K562 (cell line): Measurements from ENCODE around the gene F2RL2. TPM values are rescaled to one million over a fixed set of nuclear protein-coding genes. Genes with fewer than 3 reads are reported as not detected.

Source experiments
- BACH1 ChIP-seq: fragments of 200-800 bp; sonication (Bioruptor generic); IDR thresholded peaks from 2 replicates; pipeline ENCODE4 v1.6.1; 2016; ENCODE audit warnings: missing genetic modification characterization, missing compliant biosample characterization
- GABPA ChIP-seq: fragments of 200-800 bp; sonication (Bioruptor generic); conservative IDR thresholded peaks from 2 replicates; pipeline ENCODE4 v1.6.1; 2016; ENCODE audit warnings: low read depth, missing genetic modification characterization, missing compliant biosample characterization
- HIVEP1 ChIP-seq: fragments of 250-450 bp; sonication (Bioruptor Pico); IDR thresholded peaks from 2 replicates; pipeline ENCODE4 v1.4.0; 2020; ENCODE audit warnings: mild to moderate bottlenecking
- HMGN3 ChIP-seq: IDR thresholded peaks from 2 replicates; pipeline ENCODE4 v1.6.1; 2011; ENCODE audit warnings: borderline replicate concordance, low read depth, mild to moderate bottlenecking, mixed read lengths, low read length; ENCODE audit not compliant: insufficient read length; ENCODE audit errors: extremely low read depth
- JUN ChIP-seq, 2 experiments: sonication (generic) in 1 of 2; formaldehyde crosslinking in 1 of 2; IDR thresholded peaks; 2 replicates each; pipeline versions ENCODE4 v1.6.1 to v1.8.0; 2012 to 2022; ENCODE audit warnings: borderline replicate concordance in 2 of 2, mild to moderate bottlenecking in 2 of 2, improper control_type of control experiment in 1 of 2, low read depth in 1 of 2, low read length in 1 of 2, missing genetic modification reagents in 1 of 2
- LCOR ChIP-seq: sonication (generic); formaldehyde crosslinking; IDR thresholded peaks from 2 replicates; pipeline ENCODE4 v1.8.0; 2022; ENCODE audit warnings: mild to moderate bottlenecking, missing genetic modification reagents
- ZBTB11 ChIP-seq, 3 experiments: fragments of 200-800 bp in 1 of 3; fragments of 250-450 bp in 1 of 3; fragments of 450-650 bp in 1 of 3; sonication (Bioruptor Pico) in 1 of 3; sonication (Bioruptor generic) in 1 of 3; formaldehyde crosslinking in 1 of 3; IDR thresholded peaks; 2 replicates each; pipeline versions ENCODE4 v1.6.1 to v1.8.0; 2016 to 2022; ENCODE audit warnings: mild to moderate bottlenecking in 2 of 3, missing genetic modification characterization in 2 of 3, missing compliant biosample characterization in 1 of 3, moderate library complexity in 1 of 3
- ZNF311 ChIP-seq: fragments of 250-450 bp; sonication (Bioruptor Pico); IDR thresholded peaks from 2 replicates; pipeline ENCODE4 v1.4.0; 2020; ENCODE audit warnings: mild to moderate bottlenecking, moderate library complexity
- ZNF766 ChIP-seq: fragments of 200-800 bp; sonication (Bioruptor generic); conservative IDR thresholded peaks from 2 replicates; pipeline ENCODE4 v1.6.1; 2016; ENCODE audit warnings: missing genetic modification characterization, missing compliant biosample characterization
- polyA plus RNA-seq, 8 experiments: library from polyadenylated mRNA; depleted of rRNA in 4 of 8; stranded (reverse) in 5 of 8; unstranded in 3 of 8; fragments of >200 nt; fragmentation: Nextera tagmentation in 2 of 8; fragmentation: Illumina TruSeq in 1 of 8; extraction: Ambion mirVana in 2 of 8; extraction: Trizol in 1 of 8; gene quantifications; 2 replicates each; pipeline versions ENCODE4 v1.2.1 to v1.2.3, GENCODE V29; 2011 to 2014; ENCODE audit warnings: inconsistent platforms in 1 of 8, missing spikeins in 1 of 8
- total RNA-seq, 7 experiments: library from RNA; depleted of rRNA in 6 of 7; stranded (reverse); fragments of >200 nt in 6 of 7; fragmentation: Illumina TruSeq in 2 of 7; extraction: Trizol in 2 of 7; gene quantifications; 2 replicates each; pipeline versions ENCODE4 v1.2.1 to v1.2.3, GENCODE V29; 2011 to 2021; ENCODE audit warnings: low replicate concordance in 1 of 7
- TF ChIP-seq, protein P1 (sequence below): fragments of 450-650 bp; IDR thresholded peaks from 2 replicates; pipeline ENCODE4 v1.6.1; 2016; ENCODE audit warnings: borderline replicate concordance
- TF ChIP-seq, protein P2 (sequence below): fragments of 450-650 bp; IDR thresholded peaks from 2 replicates; pipeline ENCODE4 v1.6.1; 2016; ENCODE audit warnings: low read depth

Gene F2RL2
- total and polyA plus RNA-seq, 9 of the 15 experiments (the other 6 are each of a cell fraction or from before 2014, with no cell fraction given) = 0.03 to 0.12 (median 0.06) TPM; not detected in 3

DNA sequence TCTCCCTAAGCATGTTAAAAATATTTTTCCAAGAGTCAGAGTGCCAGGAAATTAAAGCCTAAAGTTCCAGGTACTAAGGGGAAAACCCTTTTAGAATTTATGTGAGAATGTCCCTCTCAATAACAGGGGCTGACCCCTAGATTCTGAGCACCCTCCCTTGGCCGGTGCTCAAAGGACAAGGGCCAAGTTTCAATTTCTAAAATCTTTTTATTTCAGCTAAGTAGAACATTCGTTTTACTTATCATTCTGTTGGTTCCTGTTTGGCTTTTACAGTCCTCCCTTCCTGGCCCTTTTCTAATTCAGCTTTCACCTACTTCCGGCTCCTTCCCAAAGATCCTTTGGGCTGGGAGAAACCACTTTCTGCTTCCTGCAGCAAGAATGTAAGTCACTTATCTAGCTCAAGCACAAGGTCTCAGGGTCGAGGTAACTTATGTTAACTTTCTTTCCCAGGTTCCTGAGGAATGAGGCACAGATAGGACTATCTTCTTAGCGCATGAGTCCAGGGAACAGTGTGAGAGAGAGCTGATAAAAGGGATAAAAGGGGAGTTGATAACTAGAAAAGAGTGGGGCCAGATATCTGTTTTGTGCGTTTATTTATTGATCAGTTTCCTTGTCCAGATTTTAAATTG is 34.6 kb upstream of the F2RL2 start (continued):
- TF ChIP-seq, protein P1, sequence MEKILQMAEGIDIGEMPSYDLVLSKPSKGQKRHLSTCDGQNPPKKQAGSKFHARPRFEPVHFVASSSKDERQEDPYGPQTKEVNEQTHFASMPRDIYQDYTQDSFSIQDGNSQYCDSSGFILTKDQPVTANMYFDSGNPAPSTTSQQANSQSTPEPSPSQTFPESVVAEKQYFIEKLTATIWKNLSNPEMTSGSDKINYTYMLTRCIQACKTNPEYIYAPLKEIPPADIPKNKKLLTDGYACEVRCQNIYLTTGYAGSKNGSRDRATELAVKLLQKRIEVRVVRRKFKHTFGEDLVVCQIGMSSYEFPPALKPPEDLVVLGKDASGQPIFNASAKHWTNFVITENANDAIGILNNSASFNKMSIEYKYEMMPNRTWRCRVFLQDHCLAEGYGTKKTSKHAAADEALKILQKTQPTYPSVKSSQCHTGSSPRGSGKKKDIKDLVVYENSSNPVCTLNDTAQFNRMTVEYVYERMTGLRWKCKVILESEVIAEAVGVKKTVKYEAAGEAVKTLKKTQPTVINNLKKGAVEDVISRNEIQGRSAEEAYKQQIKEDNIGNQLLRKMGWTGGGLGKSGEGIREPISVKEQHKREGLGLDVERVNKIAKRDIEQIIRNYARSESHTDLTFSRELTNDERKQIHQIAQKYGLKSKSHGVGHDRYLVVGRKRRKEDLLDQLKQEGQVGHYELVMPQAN = no peak
- TF ChIP-seq LCOR (CRISPR knock-in tag) (peak; percentile 72; the same call in 1 of the 2 replicates), GABPA (tag) (peak; percentile 82), BACH1 (peak; percentile 35; the same call in 1 of the 2 replicates), HMGN3 (peak; percentile 94), ZNF311 (CRISPR knock-in tag) (peak; percentile 90), HIVEP1 (CRISPR knock-in tag) (no peak), ZNF766 (CRISPR knock-in tag) (peak; percentile 98), JUN (IDR thresholded peaks at IDR 0.05; ENCODE audit: borderline replicate concordance, low read depth, low read length) (0 out of 2 replicates have a peak, but pooled peaks have one; percentile 32), JUN (CRISPR knock-in tag; IDR thresholded peaks at IDR 0.05; ENCODE audit: borderline replicate concordance) (no peak), ZBTB11 (CRISPR knock-in tag; IDR thresholded peaks at IDR 0.05) (peak in 1 of 3 experiments; percentile 89; a peak in 2 of 6 replicates)
- TF ChIP-seq, protein P2, sequence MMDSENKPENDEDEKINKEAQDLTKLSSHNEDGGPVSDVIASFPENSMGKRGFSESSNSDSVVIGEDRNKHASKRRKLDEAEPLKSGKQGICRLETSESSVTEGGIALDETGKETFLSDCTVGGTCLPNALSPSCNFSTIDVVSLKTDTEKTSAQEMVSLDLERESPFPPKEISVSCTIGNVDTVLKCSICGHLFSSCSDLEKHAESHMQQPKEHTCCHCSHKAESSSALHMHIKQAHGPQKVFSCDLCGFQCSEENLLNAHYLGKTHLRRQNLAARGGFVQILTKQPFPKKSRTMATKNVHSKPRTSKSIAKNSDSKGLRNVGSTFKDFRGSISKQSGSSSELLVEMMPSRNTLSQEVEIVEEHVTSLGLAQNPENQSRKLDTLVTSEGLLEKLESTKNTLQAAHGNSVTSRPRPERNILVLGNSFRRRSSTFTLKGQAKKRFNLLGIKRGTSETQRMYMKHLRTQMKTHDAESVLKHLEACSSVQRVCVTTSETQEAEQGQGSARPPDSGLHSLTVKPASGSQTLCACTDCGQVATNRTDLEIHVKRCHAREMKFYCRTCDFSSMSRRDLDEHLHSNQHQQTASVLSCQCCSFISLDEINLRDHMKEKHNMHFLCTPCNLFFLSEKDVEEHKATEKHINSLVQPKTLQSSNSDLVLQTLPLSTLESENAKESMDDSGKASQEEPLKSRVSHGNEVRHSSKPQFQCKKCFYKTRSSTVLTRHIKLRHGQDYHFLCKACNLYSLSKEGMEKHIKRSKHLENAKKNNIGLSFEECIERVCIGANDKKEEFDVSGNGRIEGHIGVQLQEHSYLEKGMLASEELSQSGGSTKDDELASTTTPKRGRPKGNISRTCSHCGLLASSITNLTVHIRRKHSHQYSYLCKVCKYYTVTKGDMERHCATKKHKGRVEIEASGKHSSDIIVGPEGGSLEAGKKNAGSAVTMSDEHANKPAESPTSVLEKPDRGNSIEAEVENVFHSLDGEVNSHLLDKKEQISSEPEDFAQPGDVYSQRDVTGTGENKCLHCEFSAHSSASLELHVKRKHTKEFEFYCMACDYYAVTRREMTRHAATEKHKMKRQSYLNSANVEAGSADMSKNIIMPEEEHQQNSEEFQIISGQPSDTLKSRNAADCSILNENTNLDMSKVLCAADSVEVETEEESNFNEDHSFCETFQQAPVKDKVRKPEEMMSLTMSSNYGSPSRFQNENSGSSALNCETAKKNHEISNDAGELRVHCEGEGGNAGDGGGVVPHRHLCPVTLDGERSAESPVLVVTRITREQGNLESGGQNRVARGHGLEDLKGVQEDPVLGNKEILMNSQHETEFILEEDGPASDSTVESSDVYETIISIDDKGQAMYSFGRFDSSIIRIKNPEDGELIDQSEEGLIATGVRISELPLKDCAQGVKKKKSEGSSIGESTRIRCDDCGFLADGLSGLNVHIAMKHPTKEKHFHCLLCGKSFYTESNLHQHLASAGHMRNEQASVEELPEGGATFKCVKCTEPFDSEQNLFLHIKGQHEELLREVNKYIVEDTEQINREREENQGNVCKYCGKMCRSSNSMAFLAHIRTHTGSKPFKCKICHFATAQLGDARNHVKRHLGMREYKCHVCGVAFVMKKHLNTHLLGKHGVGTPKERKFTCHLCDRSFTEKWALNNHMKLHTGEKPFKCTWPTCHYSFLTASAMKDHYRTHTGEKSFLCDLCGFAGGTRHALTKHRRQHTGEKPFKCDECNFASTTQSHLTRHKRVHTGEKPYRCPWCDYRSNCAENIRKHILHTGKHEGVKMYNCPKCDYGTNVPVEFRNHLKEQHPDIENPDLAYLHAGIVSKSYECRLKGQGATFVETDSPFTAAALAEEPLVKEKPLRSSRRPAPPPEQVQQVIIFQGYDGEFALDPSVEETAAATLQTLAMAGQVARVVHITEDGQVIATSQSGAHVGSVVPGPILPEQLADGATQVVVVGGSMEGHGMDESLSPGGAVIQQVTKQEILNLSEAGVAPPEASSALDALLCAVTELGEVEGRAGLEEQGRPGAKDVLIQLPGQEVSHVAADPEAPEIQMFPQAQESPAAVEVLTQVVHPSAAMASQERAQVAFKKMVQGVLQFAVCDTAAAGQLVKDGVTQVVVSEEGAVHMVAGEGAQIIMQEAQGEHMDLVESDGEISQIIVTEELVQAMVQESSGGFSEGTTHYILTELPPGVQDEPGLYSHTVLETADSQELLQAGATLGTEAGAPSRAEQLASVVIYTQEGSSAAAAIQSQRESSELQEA = no peak
